Neural progenitor cell (in vitro differentiated cells): ENCODE measurements around the gene COL23A1.

Source experiments
- CTCF ChIP-seq: fragments of 200-600 bp; sonication (generic); IDR thresholded peaks from 2 replicates; pipeline ENCODE4 v1.5.1; 2017; ENCODE audit warnings: antibody characterized with exemption, mild to moderate bottlenecking
- EZH2 ChIP-seq: fragments of 200-600 bp; sonication (generic); IDR thresholded peaks from 2 replicates; pipeline ENCODE4 v1.6.1; 2017; ENCODE audit warnings: antibody characterized with exemption, mild to moderate bottlenecking, moderate library complexity
- EZH2phosphoT487 ChIP-seq: fragments of 200-600 bp; sonication (generic); IDR thresholded peaks from 2 replicates; pipeline ENCODE4 v1.6.1; 2017; ENCODE audit warnings: antibody characterized with exemption

- TF ChIP-seq CTCF = no peak
- no peak for TF ChIP-seq EZH2
- TF ChIP-seq EZH2phosphoT487 = no peak
Observed at GRCh38 chr5:178418031-178418430, 172.2 kb downstream of the COL23A1 start.
